Thyroid gland (tissue), 4 donors: ENCODE results near the gene EXOSC3.

Experiments
- CTCF ChIP-seq, 6 experiments: fragments of 200-600 bp in 3 of 6; fragments of 450-650 bp in 3 of 6; sonication (generic) in 3 of 6; IDR thresholded peaks; one replicate each; pipeline ENCODE4 v1.5.1; 2016 to 2019; ENCODE audit warnings: antibody characterized with exemption in 6 of 6, mild to moderate bottlenecking in 2 of 6, inconsistent platforms in 1 of 6, moderate library complexity in 1 of 6
- POLR2A ChIP-seq, 2 donors: fragments of 450-650 bp; IDR thresholded peaks; one replicate each; pipeline ENCODE4 v1.6.1; 2017; ENCODE audit warnings: antibody characterized with exemption in 2 of 2, mild to moderate bottlenecking in 2 of 2, moderate library complexity in 1 of 2

- TF ChIP-seq CTCF (IDR thresholded peaks at IDR 0.05) (no peak), POLR2A (IDR thresholded peaks at IDR 0.05) (no peak)
These were observed 21.4 kb upstream of the EXOSC3 start for GRCh38 chr9:37806271-37806670.
